RWPE2 (cell line): ENCODE results near the gene C7orf33.

Experiments used
- ATAC-seq: fragments of 200-7000 bp; cut with Tn5 transposase; 3 replicates; pipeline ENCODE4 v1.9.1; 2021; ENCODE audit warnings: low read depth
- DNase-seq: peaks from one replicate; pipeline ENCODE4 v3.0.0-alpha.2; 2020; ENCODE audit warnings: low spot score
- H3K27ac ChIP-seq: fragments of 450-650 bp; 2 replicates; pipeline ENCODE4 v1.5.1; 2017; ENCODE audit warnings: mild to moderate bottlenecking; ENCODE audit not compliant: poor library complexity, severe bottlenecking
- H3K27me3 ChIP-seq: fragments of 250-450 bp; sonication (Bioruptor Pico); 2 replicates; pipeline ENCODE4 v1.5.1; 2021; ENCODE audit warnings: mild to moderate bottlenecking, moderate library complexity; ENCODE audit not compliant: insufficient read depth, poor library complexity, severe bottlenecking
- H3K36me3 ChIP-seq: fragments of 250-450 bp; sonication (Bioruptor Pico); 2 replicates; pipeline ENCODE4 v1.5.1; 2020; ENCODE audit warnings: low read depth, mild to moderate bottlenecking, moderate library complexity
- H3K4me1 ChIP-seq: fragments of 250-450 bp; sonication (Bioruptor Pico); 2 replicates; pipeline ENCODE4 v1.5.1; 2021; ENCODE audit warnings: mild to moderate bottlenecking, moderate library complexity; ENCODE audit not compliant: insufficient read depth, poor library complexity, severe bottlenecking
- H3K4me3 ChIP-seq: fragments of 250-450 bp; sonication (Bioruptor Pico); 2 replicates; pipeline ENCODE4 v1.5.1; 2021; ENCODE audit warnings: mild to moderate bottlenecking, moderate library complexity; ENCODE audit not compliant: severe bottlenecking
- H3K9me3 ChIP-seq: fragments of 250-450 bp; sonication (Bioruptor Pico); 2 replicates; pipeline ENCODE4 v1.5.1; 2021; ENCODE audit warnings: mild to moderate bottlenecking, moderate library complexity; ENCODE audit not compliant: severe bottlenecking
- TF ChIP-seq, protein P1 (sequence below): fragments of 450-650 bp; IDR thresholded peaks from one replicate; pipeline ENCODE4 v1.5.1; 2017; ENCODE audit warnings: mild to moderate bottlenecking, moderate library complexity; ENCODE audit not compliant: poor library complexity, severe bottlenecking

Gene C7orf33

DNA sequence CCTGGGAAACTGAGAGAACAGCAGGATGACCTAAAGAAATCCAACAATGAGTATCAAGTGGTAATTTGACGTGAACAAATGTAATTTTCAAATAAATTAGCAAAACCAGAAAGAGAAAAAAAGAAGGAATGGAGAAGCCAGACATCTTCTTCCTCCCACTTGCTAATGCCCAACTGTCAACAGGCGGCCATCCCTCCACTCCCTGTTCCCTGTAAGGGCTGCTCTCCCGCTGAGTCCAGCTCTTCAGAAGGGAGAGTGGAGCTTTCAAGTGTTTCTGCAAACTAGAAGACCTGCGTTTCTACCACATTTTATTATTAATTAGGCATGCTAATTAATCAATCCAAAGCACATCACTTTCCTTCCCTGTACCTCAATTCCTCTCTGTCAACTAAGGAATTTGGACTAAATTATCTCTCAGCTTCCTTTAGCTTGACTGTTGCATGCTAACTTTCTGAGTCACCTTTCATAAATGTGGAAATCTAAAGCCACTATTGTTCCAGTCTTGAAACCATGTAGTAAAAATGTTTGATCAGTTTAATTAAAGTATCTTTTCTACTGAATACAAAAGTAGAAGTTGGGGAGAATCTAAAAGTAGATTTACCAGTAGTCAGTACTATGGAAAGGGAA is 59.8 kb downstream of the C7orf33 start:
- Histone ChIP-seq H3K27ac (peak overlapping the region; percentile 33), H3K4me1 (peaks cover 7% of the 10 kb centered on the region), H3K36me3 (no peaks in the 10 kb centered on the region), H3K27me3 (no peaks in the 10 kb centered on the region), H3K4me3 (no peak overlapping the region), H3K9me3 (no peaks in the 10 kb centered on the region)
- no peak for DNase-seq
- ATAC-seq: peak; percentile 86
- TF ChIP-seq, protein P1, sequence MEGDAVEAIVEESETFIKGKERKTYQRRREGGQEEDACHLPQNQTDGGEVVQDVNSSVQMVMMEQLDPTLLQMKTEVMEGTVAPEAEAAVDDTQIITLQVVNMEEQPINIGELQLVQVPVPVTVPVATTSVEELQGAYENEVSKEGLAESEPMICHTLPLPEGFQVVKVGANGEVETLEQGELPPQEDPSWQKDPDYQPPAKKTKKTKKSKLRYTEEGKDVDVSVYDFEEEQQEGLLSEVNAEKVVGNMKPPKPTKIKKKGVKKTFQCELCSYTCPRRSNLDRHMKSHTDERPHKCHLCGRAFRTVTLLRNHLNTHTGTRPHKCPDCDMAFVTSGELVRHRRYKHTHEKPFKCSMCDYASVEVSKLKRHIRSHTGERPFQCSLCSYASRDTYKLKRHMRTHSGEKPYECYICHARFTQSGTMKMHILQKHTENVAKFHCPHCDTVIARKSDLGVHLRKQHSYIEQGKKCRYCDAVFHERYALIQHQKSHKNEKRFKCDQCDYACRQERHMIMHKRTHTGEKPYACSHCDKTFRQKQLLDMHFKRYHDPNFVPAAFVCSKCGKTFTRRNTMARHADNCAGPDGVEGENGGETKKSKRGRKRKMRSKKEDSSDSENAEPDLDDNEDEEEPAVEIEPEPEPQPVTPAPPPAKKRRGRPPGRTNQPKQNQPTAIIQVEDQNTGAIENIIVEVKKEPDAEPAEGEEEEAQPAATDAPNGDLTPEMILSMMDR: no peak

DNA sequence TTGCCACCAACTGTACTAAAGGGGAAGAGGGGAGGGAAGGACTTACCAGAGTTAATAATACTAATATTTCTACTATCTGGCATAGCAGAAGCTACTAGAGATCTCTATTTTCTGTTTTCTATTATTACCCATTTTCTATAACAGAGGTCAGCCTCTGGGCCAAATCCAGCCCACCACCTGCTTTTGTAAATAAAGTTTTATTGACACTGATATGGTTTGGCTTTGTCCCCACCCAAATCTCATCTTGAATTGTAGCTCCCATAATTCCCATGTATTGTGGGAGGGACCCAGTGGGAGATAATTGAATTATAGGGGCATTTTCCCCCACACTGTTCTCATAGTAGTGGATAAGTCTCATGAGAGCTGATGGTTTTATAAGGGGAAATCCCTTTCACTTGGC is 62.2 kb downstream of the C7orf33 start:
- Histone ChIP-seq H3K4me3 (no peak overlapping the region), H3K36me3 (no peaks in the 10 kb centered on the region), H3K27me3 (no peaks in the 10 kb centered on the region), H3K9me3 (no peaks in the 10 kb centered on the region), H3K27ac (no peak overlapping the region), H3K4me1 (peaks cover 7% of the 10 kb centered on the region)
- TF ChIP-seq, protein P1: no peak
- no peak for ATAC-seq
- DNase-seq: no peak

DNA sequence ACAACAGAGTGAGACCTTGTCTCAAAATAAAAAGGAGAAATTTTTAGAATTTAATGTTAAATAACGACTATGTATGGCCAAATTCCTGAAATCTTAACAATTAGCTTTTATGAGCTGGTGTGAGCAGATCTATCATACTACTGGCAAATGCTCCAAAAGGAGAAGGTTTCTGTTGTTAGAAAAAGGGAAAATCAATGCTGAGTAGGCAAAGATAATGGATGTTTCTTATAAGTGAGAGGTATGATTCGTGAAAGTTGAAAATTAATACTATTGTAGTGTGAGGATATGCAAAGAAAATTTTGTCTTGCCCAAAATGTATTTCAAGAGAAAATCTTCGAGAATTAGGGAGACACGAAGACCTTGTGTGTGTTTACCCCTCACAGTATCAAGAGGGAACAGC is 67.4 kb downstream of the C7orf33 start:
- H3K27ac ChIP-seq: no peak overlapping the region
- no peak for ATAC-seq
- TF ChIP-seq, protein P1: no peak
- no peaks in the 10 kb centered on the region for H3K9me3 ChIP-seq
- no peak for DNase-seq
- no peaks in the 10 kb centered on the region for H3K4me1 ChIP-seq
- H3K4me3 ChIP-seq: no peak overlapping the region
- no peaks in the 10 kb centered on the region for H3K36me3 ChIP-seq
- no peaks in the 10 kb centered on the region for H3K27me3 ChIP-seq

DNA sequence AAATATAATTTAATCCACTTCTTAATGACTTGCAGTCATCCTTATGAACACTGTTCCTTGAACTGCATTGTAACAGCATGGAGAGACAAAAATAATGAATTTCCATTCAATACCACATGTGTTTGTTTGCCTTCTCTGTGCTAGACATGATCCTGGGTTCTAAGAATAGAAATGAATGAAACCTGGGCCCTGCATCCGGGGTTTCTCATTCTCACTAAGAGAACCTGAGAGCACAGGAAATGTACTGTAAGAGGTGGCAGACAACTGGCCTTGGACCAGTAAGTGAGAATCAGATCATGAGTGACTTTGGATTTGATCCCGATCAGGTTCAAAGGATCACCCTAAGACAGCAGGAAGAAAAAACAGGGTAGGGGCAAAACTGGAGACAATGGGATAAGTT is 70.9 kb downstream of the C7orf33 start:
- Histone ChIP-seq H3K4me3 (no peak overlapping the region), H3K27me3 (no peaks in the 10 kb centered on the region), H3K27ac (no peak overlapping the region), H3K36me3 (no peaks in the 10 kb centered on the region), H3K4me1 (no peaks in the 10 kb centered on the region), H3K9me3 (no peaks in the 10 kb centered on the region)
- DNase-seq (no peak), ATAC-seq (no peak)
- TF ChIP-seq, protein P1: no peak

DNA sequence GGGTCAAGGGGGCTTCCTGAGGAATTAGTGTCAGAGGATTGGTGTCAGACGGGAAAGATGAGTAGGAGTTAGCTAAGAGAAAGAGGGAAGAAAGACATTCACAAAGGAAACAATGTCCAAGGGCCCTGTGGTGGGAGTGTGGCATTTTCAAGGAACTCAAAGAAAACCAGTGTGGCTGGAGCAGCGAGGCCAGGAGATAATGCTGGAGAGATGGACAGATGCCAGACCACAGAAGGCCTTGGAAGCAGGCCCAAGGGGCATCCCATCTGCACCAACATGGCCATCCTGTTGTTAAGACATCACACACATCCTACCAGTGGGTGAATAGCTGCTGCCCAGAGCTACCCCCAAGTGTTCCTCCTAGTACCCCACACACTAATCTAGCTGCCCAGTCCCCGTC is 72.1 kb downstream of the C7orf33 start:
- ATAC-seq (no peak), DNase-seq (no peak)
- H3K27ac ChIP-seq: no peak overlapping the region
- TF ChIP-seq, protein P1: no peak
- H3K36me3 ChIP-seq: no peaks in the 10 kb centered on the region
- H3K4me1 ChIP-seq: no peaks in the 10 kb centered on the region
- H3K9me3 ChIP-seq: no peaks in the 10 kb centered on the region
- no peaks in the 10 kb centered on the region for H3K27me3 ChIP-seq
- H3K4me3 ChIP-seq: no peak overlapping the region
